ENCODE measurements around the gene TUBB3.

TUBB3 gene

GRCh38 chr16:89981414-89981813, 58.3 kb downstream of the TUBB3 start:
- no peak for DNase-seq (ENCODE audit: low read depth)
- TF ChIP-seq CTCF (conservative IDR thresholded peaks at IDR 0.05; ENCODE audit: low read depth, low read length) = no peak
- no peak overlapping the region for H3K4me3 ChIP-seq (ENCODE audit: low read depth, low read length)

DNA sequence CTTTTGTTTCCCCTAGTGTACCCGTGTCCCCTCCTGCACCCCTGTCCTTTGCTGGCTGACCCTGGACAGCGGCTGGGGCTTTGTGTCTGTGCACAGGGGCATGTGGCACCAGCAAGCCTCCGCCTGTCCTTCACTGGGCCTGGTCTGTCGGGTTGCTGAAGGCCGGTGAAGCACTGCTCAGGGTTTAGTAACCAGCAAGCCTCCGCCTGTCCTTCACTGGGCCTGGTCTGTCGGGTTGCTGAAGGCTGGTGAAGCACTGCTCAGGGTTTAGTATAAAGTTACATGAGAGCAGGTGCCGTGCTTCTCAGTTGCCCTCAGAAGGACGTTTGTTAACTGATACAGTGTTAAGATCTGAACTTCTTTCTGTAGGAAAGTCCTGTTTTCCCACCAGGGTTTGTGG, 59.2 kb downstream of the TUBB3 start:
- DNase-seq (ENCODE audit: low read depth) = no peak
- no peak for TF ChIP-seq CTCF (conservative IDR thresholded peaks at IDR 0.05; ENCODE audit: low read depth, low read length)
- H3K4me3 ChIP-seq (ENCODE audit: low read depth, low read length) = no peak overlapping the region

DNA sequence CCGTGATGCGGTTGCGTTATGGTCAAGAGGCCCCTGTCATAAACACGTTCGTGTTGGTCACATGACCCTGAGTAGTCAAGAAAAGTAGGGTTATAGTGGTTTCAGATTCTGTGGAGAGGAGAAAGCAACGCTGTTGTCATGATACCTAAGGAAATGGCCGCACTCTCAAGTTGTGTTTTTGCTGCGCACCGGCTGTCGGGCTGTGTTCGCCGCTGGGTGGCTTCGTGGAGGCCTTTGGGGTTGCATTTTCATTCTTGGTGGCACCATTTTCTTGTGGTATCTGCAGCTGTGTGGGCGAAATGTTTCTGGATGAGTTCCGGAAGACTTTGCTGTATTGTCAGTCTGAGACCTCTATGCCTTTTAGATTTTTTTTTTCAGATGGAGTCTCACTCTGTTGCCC, 60.4 kb downstream of the TUBB3 start:
- no peak for DNase-seq (ENCODE audit: low read depth)
- no peak for TF ChIP-seq CTCF (conservative IDR thresholded peaks at IDR 0.05; ENCODE audit: low read depth, low read length)

GRCh38 chr16:89984216-89984615, 61.1 kb downstream of the TUBB3 start:
- TF ChIP-seq CTCF (conservative IDR thresholded peaks at IDR 0.05; ENCODE audit: low read depth, low read length) = no peak
- no peak for DNase-seq (ENCODE audit: low read depth)
- H3K4me3 ChIP-seq (ENCODE audit: low read depth, low read length) = no peak overlapping the region

More for the DNA sequence above, 60.4 kb downstream of the TUBB3 start:
- H3K4me3 ChIP-seq (ENCODE audit: low read depth, low read length) = no peak overlapping the region

DNA sequence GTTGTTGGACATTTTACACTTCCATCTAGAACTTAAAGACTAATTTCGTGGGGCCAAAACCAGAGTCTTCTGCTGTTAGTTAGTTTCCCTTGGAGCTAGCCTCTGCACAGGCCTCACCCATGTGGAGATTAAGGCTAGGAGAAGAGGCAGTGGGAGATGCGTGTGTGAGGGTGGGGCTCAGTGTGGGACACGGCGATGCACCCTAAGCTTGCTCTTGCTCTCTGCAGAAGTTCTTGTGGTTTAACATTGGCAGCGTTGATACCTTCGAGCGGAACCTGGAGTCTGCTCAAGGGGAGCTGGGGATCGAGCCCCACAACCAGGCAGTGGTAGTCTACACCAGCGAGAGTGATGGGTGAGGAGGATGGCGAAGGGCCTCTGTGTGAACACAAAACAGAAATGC, 62.1 kb downstream of the TUBB3 start:
- TF ChIP-seq CTCF (conservative IDR thresholded peaks at IDR 0.05; ENCODE audit: low read depth, low read length) = no peak
- no peak for DNase-seq (ENCODE audit: low read depth)
- H3K4me3 ChIP-seq (ENCODE audit: low read depth, low read length) = no peak overlapping the region

Data from choroid plexus epithelial cell (primary cell).